HepG2 (cell line): ENCODE results near the gene SFXN5. TPM values are rescaled to one million over a fixed set of nuclear protein-coding genes. Genes with fewer than 3 reads are reported as not detected.

Source experiments
- ATAC-seq: fragments of 200-7000 bp; cut with Tn5 transposase; 3 replicates; pipeline ENCODE4 v1.9.1; 2020; ENCODE audit warnings: mild to moderate bottlenecking, moderate library complexity
- BruUV-seq: library from RNA; stranded (reverse); fragments of 400-500 nt; replicated peaks from 2 replicates; lab custom pipeline; 2021; lab: Mats Ljungman, UMichigan
- CTCF ChIA-PET: fragments of 300-600 bp; formaldehyde crosslinking; extraction: SDS; loops from one replicate; lab custom pipeline; 2021; ENCODE audit warnings: low total read pairs, inconsistent platforms, low intra/inter-chr PET ratio; lab: Yijun Ruan, JAX
- POLR2A ChIA-PET: fragments of 350-600 bp; sonication (Branson Sonifier 250); formaldehyde crosslinking; loops from one replicate; lab custom pipeline; 2020; ENCODE audit warnings: antibody characterized with exemption, inconsistent platforms; lab: Yijun Ruan, JAX
- DNase-seq: peaks from one replicate; pipeline ENCODE4 v3.0.0-alpha.2; 2015; ENCODE audit warnings: low spot score
- FAIRE-seq: peaks from 3 replicates; lab custom pipeline; 2011; peaks lifted over from hg19 to GRCh38; lab: Jason Lieb, UNC
- H2AFZ ChIP-seq: one replicate; pipeline ENCODE4 v1.6.1; 2011; ENCODE audit warnings: low read length, inconsistent platforms
- H3K27ac ChIP-seq: fragments of 300-600 bp; 3 replicates; pipeline ENCODE4 v1.8.0; 2011; ENCODE audit warnings: mixed run types, mild to moderate bottlenecking, mixed read lengths, low read length, inconsistent platforms; ENCODE audit not compliant: insufficient read depth; ENCODE audit errors: extremely low read length
- H3K27me3 ChIP-seq, 2 experiments: fragments of 200-600 bp in 1 of 2; 2 replicates in 1 of 2; 3 replicates in 1 of 2; pipeline versions ENCODE4 v1.6.0 to v1.8.0; 2011; ENCODE audit warnings: low read length in 2 of 2, mild to moderate bottlenecking in 2 of 2, moderate library complexity in 2 of 2, inconsistent platforms in 1 of 2; ENCODE audit not compliant: insufficient read depth in 2 of 2, control insufficient read depth in 1 of 2
- H3K36me3 ChIP-seq, 2 experiments: fragments of 200-600 bp in 1 of 2; replicated peaks in 1 of 2; 2 replicates in 1 of 2; 3 replicates in 1 of 2; pipeline versions ENCODE4 v1.5.1 to v1.8.0; 2011; ENCODE audit warnings: low read length in 2 of 2, inconsistent platforms in 1 of 2; ENCODE audit not compliant: insufficient read depth in 2 of 2, control insufficient read depth in 1 of 2
- H3K4me1 ChIP-seq: 2 replicates; pipeline ENCODE4 v1.5.1; 2012; ENCODE audit warnings: low read length, inconsistent platforms; ENCODE audit not compliant: insufficient read depth
- H3K4me2 ChIP-seq: 2 replicates; pipeline ENCODE4 v1.6.0; 2011; ENCODE audit warnings: low read depth, low read length, inconsistent platforms
- H3K4me3 ChIP-seq, 3 experiments: fragments of 200-600 bp in 1 of 3; sonication (generic), shearing (Covaris generic) in 1 of 3; replicated peaks in 1 of 3; 2 replicates each; pipeline ENCODE4 v1.5.1; 2011 to 2016; ENCODE audit warnings: low read length in 3 of 3, inconsistent platforms in 2 of 3, low read depth in 2 of 3, mild to moderate bottlenecking in 2 of 3, control low read depth in 1 of 3, mixed read lengths in 1 of 3; ENCODE audit not compliant: insufficient read depth in 1 of 3
- H3K79me2 ChIP-seq: one replicate; pipeline ENCODE4 v1.6.1; 2011; ENCODE audit warnings: low read length, inconsistent platforms; ENCODE audit not compliant: insufficient read depth
- H3K9ac ChIP-seq: 2 replicates; pipeline ENCODE4 v1.6.0; 2011; ENCODE audit warnings: mild to moderate bottlenecking, low read depth, low read length, inconsistent platforms; ENCODE audit not compliant: insufficient read depth
- H3K9me3 ChIP-seq: 2 replicates; pipeline ENCODE4 v1.5.1; 2012; ENCODE audit warnings: mild to moderate bottlenecking, low read length
- H4K20me1 ChIP-seq: 2 replicates; pipeline ENCODE4 v1.6.0; 2011; ENCODE audit warnings: inconsistent platforms, mild to moderate bottlenecking, low read length, moderate library complexity; ENCODE audit not compliant: insufficient read depth
- CAMTA2 ChIP-seq: sonication (generic); formaldehyde crosslinking; IDR thresholded peaks from 2 replicates; pipeline ENCODE4 v1.4.0; 2020; ENCODE audit warnings: mild to moderate bottlenecking, missing genetic modification reagents, borderline replicate concordance
- CBFB ChIP-seq: sonication (generic); formaldehyde crosslinking; IDR thresholded peaks from 2 replicates; pipeline ENCODE4 v1.4.0; 2020; ENCODE audit warnings: missing genetic modification reagents
- FOXJ3 ChIP-seq: sonication (generic); formaldehyde crosslinking; IDR thresholded peaks from 2 replicates; pipeline ENCODE4 v1.4.0; 2020; ENCODE audit warnings: missing genetic modification reagents, mild to moderate bottlenecking, borderline replicate concordance
- HIVEP1 ChIP-seq: sonication (generic); formaldehyde crosslinking; IDR thresholded peaks from 2 replicates; pipeline ENCODE4 v1.4.0; 2020; ENCODE audit warnings: mild to moderate bottlenecking, missing genetic modification reagents
- POGK ChIP-seq: sonication (generic); formaldehyde crosslinking; conservative IDR thresholded peaks from 2 replicates; pipeline ENCODE4 v1.8.0; 2022; ENCODE audit warnings: mild to moderate bottlenecking, moderate library complexity, missing genetic modification reagents
- POLR2G ChIP-seq: fragments of 200-400 bp; formaldehyde crosslinking; IDR thresholded peaks from 2 replicates; pipeline ENCODE4 v1.6.1; 2018; ENCODE audit warnings: mild to moderate bottlenecking, low read depth, low read length, moderate library complexity
- SCMH1 ChIP-seq: sonication (generic); formaldehyde crosslinking; IDR thresholded peaks from 2 replicates; pipeline ENCODE4 v1.9.0; 2021; ENCODE audit warnings: missing genetic modification reagents, mild to moderate bottlenecking, borderline replicate concordance
- TEF ChIP-seq: sonication (generic); formaldehyde crosslinking; IDR thresholded peaks from 2 replicates; pipeline ENCODE4 v1.5.0; 2020; ENCODE audit warnings: missing genetic modification reagents
- ZNF143 ChIP-seq: sonication (generic); formaldehyde crosslinking; IDR thresholded peaks from 2 replicates; pipeline ENCODE4 v1.4.0; 2020; ENCODE audit warnings: missing genetic modification reagents
- ZNF382 ChIP-seq: sonication (generic); formaldehyde crosslinking; IDR thresholded peaks from 2 replicates; pipeline ENCODE4 v1.5.0; 2020; ENCODE audit warnings: missing genetic modification reagents, mild to moderate bottlenecking, borderline replicate concordance
- ZNF746 ChIP-seq: sonication (generic); formaldehyde crosslinking; IDR thresholded peaks from 2 replicates; pipeline ENCODE4 v1.8.0; 2022; ENCODE audit warnings: mild to moderate bottlenecking, missing genetic modification reagents
- ZNF749 ChIP-seq: sonication (generic); formaldehyde crosslinking; IDR thresholded peaks from 2 replicates; pipeline ENCODE4 v1.8.0; 2022; ENCODE audit warnings: mild to moderate bottlenecking, missing genetic modification reagents, moderate library complexity, borderline replicate concordance
- ZNF784 ChIP-seq: sonication (generic); formaldehyde crosslinking; IDR thresholded peaks from 2 replicates; pipeline ENCODE4 v1.5.1; 2020; ENCODE audit warnings: missing genetic modification reagents, mild to moderate bottlenecking, borderline replicate concordance
- ZNF790 ChIP-seq: sonication (generic); formaldehyde crosslinking; IDR thresholded peaks from 2 replicates; pipeline ENCODE4 v1.8.0; 2022; ENCODE audit warnings: missing genetic modification reagents, mild to moderate bottlenecking, borderline replicate concordance
- WGBS: methylation state at CpG from one replicate; pipeline ENCODE4 v1.1.6; 2017; ENCODE audit warnings: low lambda C conversion rate; 5-methylcytosine and 5-hydroxymethylcytosine counted together
- in situ Hi-C: cut with HindIII; loops from 2 replicates; pipeline ENCODE4 v1.10.0; 2017; ENCODE audit warnings: low pct_unique_long_range_greater_than_20kb; ENCODE audit not compliant: extremely low pct_ligation_motif_present
- intact Hi-C: fragments of 100-400 bp; cut with micrococcal nuclease; formaldehyde crosslinking; loops from one replicate; pipeline ENCODE4 v1.10.0; 2022; ENCODE audit not compliant: unreplicated experiment
- polyA plus RNA-seq, 8 experiments: library from polyadenylated mRNA; depleted of rRNA in 3 of 8; stranded (reverse) in 7 of 8; unstranded in 1 of 8; fragments of >200 nt; fragmentation: Illumina TruSeq in 4 of 8; extraction: Trizol in 4 of 8; gene quantifications; 2 replicates each; pipeline versions ENCODE4 v1.2.1 to v1.2.3, GENCODE V29; 2011 to 2016; ENCODE audit warnings: low read depth in 4 of 8, missing spikeins in 1 of 8, mixed read lengths in 1 of 8; ENCODE audit not compliant: insufficient read depth in 1 of 8
- total RNA-seq, 5 experiments: library from RNA; depleted of rRNA; stranded (reverse); fragments of >200 nt; fragmentation: Illumina TruSeq; extraction: Trizol; gene quantifications; 2 replicates each; pipeline ENCODE4 v1.2.3, GENCODE V29; 2016; ENCODE audit warnings: low read depth in 1 of 5

The SFXN5 gene
- total and polyA plus RNA-seq, 2 of the 13 experiments (the other 11 are each of a cell fraction or from before 2014, with no cell fraction given): 34.9 to 37.4 TPM

GRCh38 chr2:73053316-73054114, 18.0 kb downstream of the SFXN5 start:
- in situ Hi-C loops: no loop called here
- Histone ChIP-seq H4K20me1 (no peaks in the 10 kb centered on the region), H3K9me3 (no peaks in the 10 kb centered on the region), H3K27me3 (no peaks in the 10 kb centered on the region), H3K79me2 (no peaks in the 10 kb centered on the region), H3K36me3 (peaks cover 9 to 50% of the 10 kb centered on the region in 2 experiments), H3K9ac (no peak overlapping the region), H3K27ac (no peak overlapping the region), H3K4me1 (no peaks in the 10 kb centered on the region), H3K4me2 (no peak overlapping the region), H2AFZ (no peak overlapping the region), H3K4me3 (no peak overlapping the region)
- POLR2A ChIA-PET: no interaction called here
- no TSS peak for BruUV-seq
- intact Hi-C loops: no loop called here
- CTCF ChIA-PET: no interaction called here
- DNase-seq (no peak), FAIRE-seq (no peak), ATAC-seq (no peak)
- 95% methylated on average over 6 of the region's 6 CpGs for WGBS
- no peak for TF ChIP-seq HIVEP1 (CRISPR knock-in tag)
- TF ChIP-seq ZNF790 (CRISPR knock-in tag): no peak
- no peak for TF ChIP-seq ZNF746 (CRISPR knock-in tag)
- TF ChIP-seq FOXJ3: no peak
- no peak for TF ChIP-seq CAMTA2 (CRISPR knock-in tag)
- TF ChIP-seq CBFB (CRISPR knock-in tag): no peak
- no peak for TF ChIP-seq ZNF143
- no peak for TF ChIP-seq TEF (CRISPR knock-in tag)
- no peak for TF ChIP-seq SCMH1
- TF ChIP-seq ZNF749 (CRISPR knock-in tag): no peak
- no peak for TF ChIP-seq POGK (CRISPR knock-in tag)
- no peak for TF ChIP-seq ZNF382 (CRISPR knock-in tag)
- no peak for TF ChIP-seq POLR2G
- no peak for TF ChIP-seq ZNF784 (CRISPR knock-in tag)
